Cardiac muscle cell (in vitro differentiated cells and primary cell): ENCODE measurements around the gene SYCP2L. TPM values are rescaled to one million over a fixed set of nuclear protein-coding genes. Genes with fewer than 3 reads are reported as not detected.

Experiments
- DNase-seq, 2 donors: peaks; one replicate each; pipeline versions ENCODE4 v3.0.0 to v3.0.0-alpha.2; 2010 to 2017; ENCODE audit warnings: low read depth in 1 of 2, low spot score in 1 of 2
- H3K27ac ChIP-seq: fragments of 200-600 bp; sonication (generic); 2 replicates; pipeline ENCODE4 v1.5.1; 2016
- H3K27me3 ChIP-seq: fragments of 200-600 bp; sonication (generic); 2 replicates; pipeline ENCODE4 v1.6.0; 2016; ENCODE audit warnings: control low read depth
- H3K36me3 ChIP-seq: fragments of 200-600 bp; sonication (generic); 2 replicates; pipeline ENCODE4 v1.5.1; 2016; ENCODE audit warnings: control low read depth
- H3K4me1 ChIP-seq: fragments of 200-600 bp; sonication (generic); 2 replicates; pipeline ENCODE4 v1.8.1; 2017; ENCODE audit warnings: low read depth, mild to moderate bottlenecking, mixed run types
- H3K4me3 ChIP-seq: fragments of 200-600 bp; sonication (generic); 2 replicates; pipeline ENCODE4 v1.5.1; 2016; ENCODE audit warnings: mild to moderate bottlenecking
- H3K9me3 ChIP-seq: fragments of 200-600 bp; sonication (generic); 2 replicates; pipeline ENCODE4 v1.5.1; 2017; ENCODE audit warnings: low read depth, mild to moderate bottlenecking, control low read depth
- CTCF ChIP-seq: IDR thresholded peaks from 2 replicates; pipeline ENCODE4 v1.5.1; 2012; ENCODE audit warnings: low read depth, mild to moderate bottlenecking, low read length
- polyA plus RNA-seq: library from polyadenylated mRNA; unstranded; fragments of >200 nt; fragmentation: Nextera tagmentation; extraction: Ambion mirVana; gene quantifications from 2 replicates; pipeline ENCODE4 v1.2.1, GENCODE V29; 2016
- total RNA-seq: library from RNA; depleted of rRNA; stranded (reverse); fragments of >200 nt; gene quantifications from 2 replicates; pipeline ENCODE4 v1.2.3, GENCODE V29; 2016

Gene SYCP2L
- total and polyA plus RNA-seq, 2 experiments from 2014 or later = 0.51 to 3.4 TPM

GRCh38 chr6:11011787-11012234 is 125.0 kb downstream of the SYCP2L start:
- Histone ChIP-seq H3K9me3 (no peaks in the 10 kb centered on the region), H3K27me3 (no peaks in the 10 kb centered on the region), H3K4me1 (peaks cover 9% of the 10 kb centered on the region), H3K4me3 (no peak overlapping the region), H3K36me3 (no peaks in the 10 kb centered on the region), H3K27ac (no peak overlapping the region)
- DNase-seq = peak; percentile 28 to 65
- TF ChIP-seq CTCF = no peak

GRCh38 chr6:11012295-11012754 is 125.5 kb downstream of the SYCP2L start:
- no peak for TF ChIP-seq CTCF

GRCh38 chr6:11012976-11013720 is 126.3 kb downstream of the SYCP2L start:
- Histone ChIP-seq H3K36me3 (no peaks in the 10 kb centered on the region), H3K27me3 (no peaks in the 10 kb centered on the region), H3K27ac (no peak overlapping the region), H3K4me3 (no peak overlapping the region), H3K9me3 (no peaks in the 10 kb centered on the region), H3K4me1 (peaks cover 9% of the 10 kb centered on the region)
- TF ChIP-seq CTCF = no peak
- DNase-seq = peak in 1 of 2 donors; percentile 45

More at GRCh38 chr6:11012295-11012754, 125.5 kb downstream of the SYCP2L start:
- Histone ChIP-seq H3K9me3 (no peaks in the 10 kb centered on the region), H3K27ac (no peak overlapping the region), H3K4me1 (peaks cover 9% of the 10 kb centered on the region), H3K27me3 (no peaks in the 10 kb centered on the region), H3K36me3 (no peaks in the 10 kb centered on the region), H3K4me3 (no peak overlapping the region)
- DNase-seq = no peak

- no peak for TF ChIP-seq CTCF
- Histone ChIP-seq H3K4me1 (peaks cover 5% of the 10 kb centered on the region), H3K9me3 (no peaks in the 10 kb centered on the region), H3K36me3 (no peaks in the 10 kb centered on the region), H3K27ac (no peak overlapping the region), H3K4me3 (no peak overlapping the region), H3K27me3 (no peaks in the 10 kb centered on the region)
- DNase-seq = no peak
Observed at GRCh38 chr6:11013721-11014070, 126.8 kb downstream of the SYCP2L start.

- TF ChIP-seq CTCF = no peak
- Histone ChIP-seq H3K27me3 (no peaks in the 10 kb centered on the region), H3K27ac (no peak overlapping the region), H3K36me3 (no peaks in the 10 kb centered on the region), H3K4me3 (no peak overlapping the region), H3K4me1 (peaks cover 2% of the 10 kb centered on the region), H3K9me3 (no peaks in the 10 kb centered on the region)
- no peak for DNase-seq
Observed at GRCh38 chr6:11015102-11015501, 128.2 kb downstream of the SYCP2L start.
